Sigmoid colon (tissue), 7 donors: ENCODE measurements around the gene LRRC70. TPM values are rescaled to one million over a fixed set of nuclear protein-coding genes. Genes with fewer than 3 reads are reported as not detected.

Experiments
- DNase-seq: peaks from one replicate; pipeline ENCODE4 v3.0.0-alpha.2; 2019
- H3K27ac ChIP-seq, 4 donors: fragments of 200-600 bp; sonication (generic); one replicate each; pipeline ENCODE4 v1.5.1; 2016 to 2019; ENCODE audit warnings: mild to moderate bottlenecking in 1 of 4
- H3K27me3 ChIP-seq, 3 donors: fragments of 200-600 bp; sonication (generic); one replicate each; pipeline ENCODE4 v1.5.1; 2019; ENCODE audit warnings: mild to moderate bottlenecking in 1 of 3
- H3K36me3 ChIP-seq, 4 donors: fragments of 200-600 bp; sonication (generic); one replicate each; pipeline ENCODE4 v1.5.1; 2016 to 2019
- H3K4me1 ChIP-seq, 4 donors: fragments of 200-600 bp; sonication (generic); one replicate each; pipeline ENCODE4 v1.5.1; 2017 to 2019
- H3K4me3 ChIP-seq, 4 donors: fragments of 200-600 bp; sonication (generic); one replicate each; pipeline ENCODE4 v1.5.1; 2017 to 2019; ENCODE audit warnings: mild to moderate bottlenecking in 2 of 4, moderate library complexity in 1 of 4
- H3K9me3 ChIP-seq, 4 donors: fragments of 200-600 bp in 3 of 4; sonication (generic) in 3 of 4; one replicate each; pipeline versions ENCODE4 v1.5.1 to v1.6.1; 2013 to 2019
- EP300 ChIP-seq, 4 donors: sonication (generic); formaldehyde crosslinking; IDR thresholded peaks; one replicate each; pipeline ENCODE4 v1.6.1; 2017; ENCODE audit warnings: antibody characterized with exemption in 4 of 4
- POLR2A ChIP-seq, 2 donors: fragments of 450-650 bp; IDR thresholded peaks; one replicate each; pipeline ENCODE4 v1.6.1; 2016; ENCODE audit warnings: antibody characterized with exemption in 2 of 2, mild to moderate bottlenecking in 2 of 2, moderate library complexity in 2 of 2
- POLR2AphosphoS5 ChIP-seq, 4 donors: sonication (generic); formaldehyde crosslinking; IDR thresholded peaks; one replicate each; pipeline ENCODE4 v1.6.1; 2017; ENCODE audit warnings: antibody characterized with exemption in 4 of 4
- WGBS, 2 donors: extraction: QIAGEN DNeasy Blood & Tissue Kit; methylation state at CpG; one replicate each; pipeline ENCODE4 v1.1.7; 2013; 5-methylcytosine and 5-hydroxymethylcytosine counted together
- intact Hi-C: fragments of 100-400 bp; cut with DNase I; formaldehyde crosslinking; loops from one replicate; pipeline ENCODE4 v1.15.1; 2023
- polyA plus RNA-seq, 3 donors: library from polyadenylated mRNA; stranded (reverse); fragments of 200-250 nt; gene quantifications; one replicate each; pipeline ENCODE4 v1.2.3, GENCODE V29; 2013
- total RNA-seq, 4 donors: library from RNA; depleted of rRNA; stranded (reverse); fragments of >200 nt; gene quantifications; one replicate each; pipeline ENCODE4 v1.1.0, GENCODE V29; 2016
- TF ChIP-seq, protein P1 (sequence below), 4 experiments: fragments of 450-650 bp in 3 of 4; fragments of 200-600 bp in 1 of 4; IDR thresholded peaks; one replicate each; pipeline ENCODE4 v1.5.1; 2016 to 2019; ENCODE audit warnings: antibody characterized with exemption in 4 of 4, mild to moderate bottlenecking in 3 of 4, moderate library complexity in 2 of 4
- donor health status: healthy with polysubstance abuse.
- donor health status: Bipolar disorder and iron deficiency.
- donor health status: healthy.

The LRRC70 gene
- total and polyA plus RNA-seq, 7 donors = 1.5 to 4.5 (median 3.0) TPM; not detected in 1

DNA sequence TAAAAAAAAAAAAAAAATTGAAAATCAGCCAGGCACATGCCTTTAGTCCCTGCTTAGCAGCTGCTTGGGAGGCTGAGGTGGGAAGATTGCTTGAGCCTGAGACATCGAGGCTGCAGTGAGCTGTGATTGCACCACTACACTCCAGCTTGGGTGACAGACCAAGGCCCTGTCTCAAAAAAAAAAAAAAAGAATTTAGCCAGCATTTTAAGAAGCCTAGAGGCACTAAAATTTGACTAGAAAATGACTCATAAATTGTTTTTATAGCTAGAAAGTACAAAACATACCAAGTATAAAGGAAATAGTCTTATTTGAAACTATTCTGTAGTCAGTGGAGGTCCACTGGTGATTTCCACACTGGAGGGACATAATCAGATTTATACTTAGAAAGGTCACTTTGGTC is 17.5 kb downstream of the LRRC70 start:
- DNase-seq = no peak
- no peak overlapping the region for H3K27ac ChIP-seq
- no peak overlapping the region for H3K4me3 ChIP-seq
- no peaks in the 10 kb centered on the region for H3K9me3 ChIP-seq
- H3K4me1 ChIP-seq = no peaks in the 10 kb centered on the region
- intact Hi-C loops = no loop called here
- H3K36me3 ChIP-seq = peaks cover 0 to 26% (median 2%) of the 10 kb centered on the region in 4 donors
- TF ChIP-seq POLR2A (IDR thresholded peaks at IDR 0.05) = no peak
- TF ChIP-seq, protein P1, sequence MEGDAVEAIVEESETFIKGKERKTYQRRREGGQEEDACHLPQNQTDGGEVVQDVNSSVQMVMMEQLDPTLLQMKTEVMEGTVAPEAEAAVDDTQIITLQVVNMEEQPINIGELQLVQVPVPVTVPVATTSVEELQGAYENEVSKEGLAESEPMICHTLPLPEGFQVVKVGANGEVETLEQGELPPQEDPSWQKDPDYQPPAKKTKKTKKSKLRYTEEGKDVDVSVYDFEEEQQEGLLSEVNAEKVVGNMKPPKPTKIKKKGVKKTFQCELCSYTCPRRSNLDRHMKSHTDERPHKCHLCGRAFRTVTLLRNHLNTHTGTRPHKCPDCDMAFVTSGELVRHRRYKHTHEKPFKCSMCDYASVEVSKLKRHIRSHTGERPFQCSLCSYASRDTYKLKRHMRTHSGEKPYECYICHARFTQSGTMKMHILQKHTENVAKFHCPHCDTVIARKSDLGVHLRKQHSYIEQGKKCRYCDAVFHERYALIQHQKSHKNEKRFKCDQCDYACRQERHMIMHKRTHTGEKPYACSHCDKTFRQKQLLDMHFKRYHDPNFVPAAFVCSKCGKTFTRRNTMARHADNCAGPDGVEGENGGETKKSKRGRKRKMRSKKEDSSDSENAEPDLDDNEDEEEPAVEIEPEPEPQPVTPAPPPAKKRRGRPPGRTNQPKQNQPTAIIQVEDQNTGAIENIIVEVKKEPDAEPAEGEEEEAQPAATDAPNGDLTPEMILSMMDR (IDR thresholded peaks at IDR 0.05) = no peak
- no peak for TF ChIP-seq POLR2AphosphoS5 (IDR thresholded peaks at IDR 0.05)
- TF ChIP-seq EP300 (IDR thresholded peaks at IDR 0.05) = no peak
- H3K27me3 ChIP-seq = no peaks in the 10 kb centered on the region
- WGBS, 2 donors = 92 to 96% methylated on average over 1 of the region's 1 CpG

DNA sequence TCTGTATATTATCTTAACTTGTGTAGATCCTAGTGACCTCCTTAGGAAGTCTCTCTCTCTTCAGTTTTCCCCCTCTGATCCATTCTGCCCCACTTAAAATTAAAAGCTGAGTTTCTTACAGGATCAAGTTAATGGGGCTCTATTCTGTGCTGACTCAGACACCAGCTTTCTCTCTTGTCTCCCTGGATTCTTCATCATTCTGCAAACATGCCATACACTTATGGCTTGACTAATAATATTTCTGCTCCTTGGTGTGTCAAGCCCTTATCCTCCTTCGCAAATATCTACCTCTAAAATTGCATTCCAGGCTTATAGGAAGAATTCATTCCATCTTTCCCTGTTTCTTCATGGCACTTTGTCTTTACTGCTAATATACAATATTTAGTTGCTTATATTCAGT is 18.1 kb downstream of the LRRC70 start:
- TF ChIP-seq, protein P1 (IDR thresholded peaks at IDR 0.05) = no peak
- no peaks in the 10 kb centered on the region for H3K4me1 ChIP-seq
- no peaks in the 10 kb centered on the region for H3K9me3 ChIP-seq
- 98 to 100% methylated on average over 1 of the region's 1 CpG for WGBS, 2 donors
- H3K27me3 ChIP-seq = no peaks in the 10 kb centered on the region
- intact Hi-C loops = no loop called here
- DNase-seq = no peak
- peaks cover 0 to 21% (median 2%) of the 10 kb centered on the region in 4 donors for H3K36me3 ChIP-seq
- H3K4me3 ChIP-seq = no peak overlapping the region
- H3K27ac ChIP-seq = no peak overlapping the region

DNA sequence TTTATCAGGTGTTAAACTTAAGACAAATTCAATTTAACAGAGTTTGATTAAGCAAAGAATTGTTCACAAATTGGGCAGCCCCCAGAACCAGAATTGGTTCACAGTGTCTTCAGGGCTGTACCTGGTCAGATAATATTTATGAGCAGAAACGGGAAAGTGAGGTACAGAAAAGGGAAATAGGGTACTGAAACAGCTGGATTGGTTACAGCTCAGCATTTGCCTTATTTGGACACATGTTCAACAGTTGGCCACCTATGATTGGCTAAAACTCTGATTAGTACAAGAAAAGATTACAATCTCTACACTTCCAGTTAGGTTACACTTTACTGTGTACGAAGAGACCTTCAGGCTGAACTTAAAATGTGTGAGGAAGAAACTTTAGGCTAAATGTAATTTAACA is 18.7 kb downstream of the LRRC70 start:
- WGBS, 2 donors = 88 to 89% methylated on average over 2 of the region's 2 CpGs
- no peak for TF ChIP-seq POLR2AphosphoS5 (IDR thresholded peaks at IDR 0.05)
- TF ChIP-seq POLR2A (IDR thresholded peaks at IDR 0.05) = no peak
- TF ChIP-seq, protein P1 (IDR thresholded peaks at IDR 0.05) = no peak
- no peak for TF ChIP-seq EP300 (IDR thresholded peaks at IDR 0.05)
- intact Hi-C loops = no loop called here
- no peaks in the 10 kb centered on the region for H3K4me1 ChIP-seq
- H3K4me3 ChIP-seq = no peak overlapping the region
- no peak for DNase-seq
- H3K9me3 ChIP-seq = no peaks in the 10 kb centered on the region
- no peaks in the 10 kb centered on the region for H3K27me3 ChIP-seq
- no peak overlapping the region for H3K27ac ChIP-seq
- H3K36me3 ChIP-seq = peaks cover 0 to 15% (median 2%) of the 10 kb centered on the region in 4 donors

DNA sequence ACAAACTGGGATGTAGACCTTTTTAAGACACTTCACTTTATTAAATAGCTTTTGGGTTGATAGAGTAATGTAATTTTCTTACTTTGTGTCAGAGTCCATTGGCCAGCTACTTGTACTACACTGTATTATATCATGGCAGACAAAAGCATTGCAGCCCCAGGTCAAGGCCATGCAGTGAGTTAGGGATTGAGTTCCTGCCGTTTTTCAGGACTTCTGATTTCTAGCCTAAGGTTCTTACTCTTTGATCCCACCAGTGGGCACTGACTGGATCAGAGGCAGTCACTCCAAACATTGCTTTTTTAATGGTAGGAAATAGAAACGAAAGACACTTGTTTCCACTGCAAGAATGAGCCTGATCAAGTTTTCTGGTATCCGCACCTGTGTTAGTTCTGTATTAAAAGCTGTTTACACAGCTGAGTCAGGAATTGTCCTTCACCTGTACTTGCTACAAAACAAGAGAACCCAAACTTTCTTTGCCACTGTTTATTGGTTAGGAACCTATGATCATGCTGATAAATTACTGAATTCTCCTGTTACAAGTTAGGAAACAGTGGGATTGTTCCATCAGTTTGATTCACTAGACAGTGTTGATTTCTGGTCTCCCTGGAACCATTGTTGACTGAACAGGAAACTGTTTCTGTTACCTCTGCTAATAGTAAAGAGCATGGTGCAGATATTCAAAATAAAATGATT is 22.1 kb downstream of the LRRC70 start:
- no peaks in the 10 kb centered on the region for H3K27me3 ChIP-seq
- TF ChIP-seq POLR2A (IDR thresholded peaks at IDR 0.05) (no peak), EP300 (IDR thresholded peaks at IDR 0.05) (no peak), POLR2AphosphoS5 (IDR thresholded peaks at IDR 0.05) (no peak)
- TF ChIP-seq, protein P1 (IDR thresholded peaks at IDR 0.05) = no peak
- H3K36me3 ChIP-seq = no peaks in the 10 kb centered on the region
- WGBS, 2 donors = 29 to 72% methylated on average over 3 of the region's 3 CpGs
- no peak overlapping the region for H3K4me3 ChIP-seq
- H3K9me3 ChIP-seq = no peaks in the 10 kb centered on the region
- intact Hi-C loops = no loop called here
- H3K4me1 ChIP-seq = no peaks in the 10 kb centered on the region
- H3K27ac ChIP-seq = no peak overlapping the region
- DNase-seq = no peak

DNA sequence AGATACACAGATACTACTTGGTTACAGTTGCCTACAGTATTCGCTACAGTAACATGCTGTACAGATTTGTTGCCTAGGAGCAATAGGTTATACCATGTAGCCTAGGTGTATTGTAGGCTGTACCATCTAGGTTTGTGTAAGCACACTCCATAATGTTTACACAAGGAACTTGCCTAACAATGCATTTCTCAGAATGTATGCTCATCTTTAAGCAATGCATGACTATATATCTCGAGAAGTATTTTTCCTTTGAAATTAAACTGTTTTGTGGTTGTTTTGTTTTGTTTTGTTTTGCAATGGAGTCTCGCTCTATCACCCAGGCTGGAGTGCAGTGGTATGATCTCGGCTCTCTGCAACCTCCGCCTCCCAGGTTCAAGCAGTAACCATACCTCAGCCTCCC is 25.3 kb downstream of the LRRC70 start:
- WGBS, 2 donors = 98 to 99% methylated on average over 5 of the region's 5 CpGs
- no peaks in the 10 kb centered on the region for H3K9me3 ChIP-seq
- H3K27me3 ChIP-seq = no peaks in the 10 kb centered on the region
- no peak overlapping the region for H3K27ac ChIP-seq
- no peaks in the 10 kb centered on the region for H3K36me3 ChIP-seq
- TF ChIP-seq, protein P1 (IDR thresholded peaks at IDR 0.05) = no peak
- no peak for TF ChIP-seq POLR2AphosphoS5 (IDR thresholded peaks at IDR 0.05)
- no peak for DNase-seq
- no peak overlapping the region for H3K4me3 ChIP-seq
- intact Hi-C loops = no loop called here
- H3K4me1 ChIP-seq = no peaks in the 10 kb centered on the region
